Keratinocyte (primary cell): Measurements from ENCODE around the gene KRTAP10-12. TPM values are rescaled to one million over a fixed set of nuclear protein-coding genes. Genes with fewer than 3 reads are reported as not detected.
A peak's percentile ranks its signal among the peaks of the same experiment; 100 is the strongest.

ENCODE experiments used
- DNase-seq: peaks from one replicate; pipeline ENCODE4 v3.0.0-alpha.2; 2011; ENCODE audit warnings: low read depth, missing footprints, low spot score
- FAIRE-seq: peaks from 2 replicates; lab custom pipeline; 2011; peaks lifted over from hg19 to GRCh38; lab: Jason Lieb, UNC
- H2AFZ ChIP-seq: 2 replicates; pipeline ENCODE4 v1.6.0; 2012; ENCODE audit warnings: low read length, control low read depth, inconsistent platforms; ENCODE audit not compliant: control insufficient read depth
- H3K27ac ChIP-seq: 2 replicates; pipeline ENCODE4 v1.5.1; 2011; ENCODE audit warnings: low read length; ENCODE audit not compliant: control insufficient read depth, insufficient read depth
- H3K27me3 ChIP-seq: 3 replicates; pipeline ENCODE4 v1.6.0; 2011; ENCODE audit warnings: low read length; ENCODE audit not compliant: control insufficient read depth, insufficient read depth; ENCODE audit errors: extremely low read depth
- H3K36me3 ChIP-seq, 2 experiments: 2 replicates in 1 of 2; 3 replicates in 1 of 2; pipeline ENCODE4 v1.5.1; 2011; ENCODE audit warnings: low read length in 2 of 2, mild to moderate bottlenecking in 1 of 2; ENCODE audit not compliant: control insufficient read depth in 2 of 2, insufficient read depth in 2 of 2; ENCODE audit errors: extremely low read depth in 1 of 2
- H3K4me1 ChIP-seq: 3 replicates; pipeline ENCODE4 v1.5.1; 2011; ENCODE audit warnings: low read length; ENCODE audit not compliant: control insufficient read depth, insufficient read depth; ENCODE audit errors: extremely low read depth
- H3K4me2 ChIP-seq: 3 replicates; pipeline ENCODE4 v1.6.0; 2011; ENCODE audit warnings: low read depth, low read length; ENCODE audit not compliant: control insufficient read depth, insufficient read depth; ENCODE audit errors: extremely low read depth
- H3K4me3 ChIP-seq, 3 experiments: fragments of 200-600 bp in 1 of 3; sonication (generic) in 1 of 3; 2 replicates in 2 of 3; 3 replicates in 1 of 3; pipeline ENCODE4 v1.5.1; 2011 to 2016; ENCODE audit warnings: low read length in 3 of 3, mild to moderate bottlenecking in 3 of 3, control low read depth in 2 of 3, inconsistent platforms in 1 of 3, low read depth in 1 of 3, mixed read lengths in 1 of 3, mixed run types in 1 of 3, moderate library complexity in 1 of 3; ENCODE audit not compliant: control insufficient read depth in 2 of 3, insufficient read depth in 2 of 3; ENCODE audit errors: extremely low read depth in 1 of 3
- H3K79me2 ChIP-seq: 2 replicates; pipeline ENCODE4 v1.6.0; 2012; ENCODE audit warnings: low read length; ENCODE audit not compliant: control insufficient read depth, insufficient read depth
- H3K9ac ChIP-seq: 3 replicates; pipeline ENCODE4 v1.6.0; 2011; ENCODE audit warnings: low read length; ENCODE audit not compliant: control insufficient read depth, insufficient read depth; ENCODE audit errors: extremely low read depth
- H3K9me1 ChIP-seq: 3 replicates; pipeline ENCODE4 v1.6.0; 2011; ENCODE audit warnings: low read length; ENCODE audit not compliant: control insufficient read depth, insufficient read depth; ENCODE audit errors: extremely low read depth
- H3K9me3 ChIP-seq: 2 replicates; pipeline ENCODE4 v1.5.1; 2012; ENCODE audit warnings: low read depth, low read length; ENCODE audit not compliant: control insufficient read depth
- H4K20me1 ChIP-seq: 3 replicates; pipeline ENCODE4 v1.6.0; 2011; ENCODE audit warnings: low read length; ENCODE audit not compliant: control insufficient read depth, insufficient read depth; ENCODE audit errors: extremely low read depth
- CTCF ChIP-seq, 3 experiments: IDR thresholded peaks in 1 of 3; conservative IDR thresholded peaks in 1 of 3; optimal IDR thresholded peaks in 1 of 3; 2 replicates in 2 of 3; 3 replicates in 1 of 3; pipeline versions ENCODE3 to v1.5.1; 2011; ENCODE audit warnings: low read length in 3 of 3, mild to moderate bottlenecking in 3 of 3, moderate library complexity in 2 of 3, control low read depth in 1 of 3, inconsistent platforms in 1 of 3; ENCODE audit not compliant: insufficient read depth in 2 of 3; ENCODE audit errors: extremely low read depth in 1 of 3
- EZH2 ChIP-seq: IDR thresholded peaks from one replicate; pipeline ENCODE4 v1.6.1; 2012; ENCODE audit warnings: inconsistent platforms, mild to moderate bottlenecking, low read length, moderate library complexity
- dilution Hi-C: fragments of 300-500 bp; cut with MboI; formaldehyde crosslinking; loops from one replicate; pipeline ENCODE4 v1.7.0; 2020; ENCODE audit warnings: low sequenced_read_pairs; ENCODE audit not compliant: extremely low pct_ligation_motif_present
- polyA plus RNA-seq, 5 experiments: library from polyadenylated mRNA; depleted of rRNA in 3 of 5; stranded (reverse) in 3 of 5; stranded (forward) in 1 of 5; unstranded in 1 of 5; fragments of >200 nt; gene quantifications; 1 replicate in 1 of 5; 2 replicates in 3 of 5; 3 replicates in 1 of 5; pipeline versions ENCODE4 v1.2.1 to v1.2.3, GENCODE V29; 2011 to 2012; ENCODE audit warnings: missing spikeins in 2 of 5, low read depth in 1 of 5, low replicate concordance in 1 of 5
- small RNA-seq, 3 experiments: library from RNA; depleted of rRNA; stranded (forward); fragments of <200 nt; gene quantifications; one replicate each; pipeline ENCODE3, GENCODE V24; 2012; ENCODE audit warnings: low read depth in 3 of 3, low replicate concordance in 1 of 3; ENCODE audit not compliant: insufficient read length in 3 of 3

The KRTAP10-12 gene
- polyA plus RNA-seq, 1 donor (not counting 4 experiments of a cell fraction or from before 2014, with no cell fraction given), result not detected

GRCh38 chr21:44741921-44742320 is 44.9 kb downstream of the KRTAP10-12 start:
- H3K4me1 ChIP-seq, result no peaks in the 10 kb centered on the region
- DNase-seq (no peak), FAIRE-seq (no peak)
- no peak overlapping the region for H3K27ac ChIP-seq
- no peak overlapping the region for H3K9ac ChIP-seq
- dilution Hi-C loops, result loop anchor here (25.0 kb wide), 1 partner anchor 255 kb away; no protein-coding TSS in a partner anchor
- no peaks in the 10 kb centered on the region for H3K27me3 ChIP-seq
- peaks cover 17% of the 10 kb centered on the region for H3K9me3 ChIP-seq
- no peak overlapping the region for H2AFZ ChIP-seq
- no peak for TF ChIP-seq CTCF (optimal IDR thresholded peaks at IDR 0.05 in 1 of 3, IDR thresholded peaks at IDR 0.05 in 1 of 3, conservative IDR thresholded peaks at IDR 0.05 in 1 of 3; ENCODE audit: extremely low read depth in 1 of 3, insufficient read depth in 2 of 3, low read length in 3 of 3)
- no peak for TF ChIP-seq EZH2
- H4K20me1 ChIP-seq, result no peaks in the 10 kb centered on the region
- no peak overlapping the region for H3K4me3 ChIP-seq
- no peak overlapping the region for H3K4me2 ChIP-seq
- no peaks in the 10 kb centered on the region for H3K79me2 ChIP-seq
- H3K36me3 ChIP-seq, result no peaks in the 10 kb centered on the region
- no peaks in the 10 kb centered on the region for H3K9me1 ChIP-seq

GRCh38 chr21:44742418-44743153 is 45.6 kb downstream of the KRTAP10-12 start:
- no peak overlapping the region for H2AFZ ChIP-seq
- DNase-seq (no peak), FAIRE-seq (peak; percentile 20)
- no peaks in the 10 kb centered on the region for H3K36me3 ChIP-seq
- TF ChIP-seq EZH2 (no peak), CTCF (optimal IDR thresholded peaks at IDR 0.05 in 1 of 3, IDR thresholded peaks at IDR 0.05 in 1 of 3, conservative IDR thresholded peaks at IDR 0.05 in 1 of 3; ENCODE audit: extremely low read depth in 1 of 3, insufficient read depth in 2 of 3, low read length in 3 of 3) (peak in 2 of 3 experiments; percentile 14 to 28)
- H3K79me2 ChIP-seq, result no peaks in the 10 kb centered on the region
- H3K27ac ChIP-seq, result no peak overlapping the region
- H3K4me3 ChIP-seq, result no peak overlapping the region
- H3K4me2 ChIP-seq, result no peak overlapping the region
- H3K27me3 ChIP-seq, result no peaks in the 10 kb centered on the region
- H4K20me1 ChIP-seq, result no peaks in the 10 kb centered on the region
- no peak overlapping the region for H3K9ac ChIP-seq
- dilution Hi-C loops, result loop anchor here (25.0 kb wide), 1 partner anchor 255 kb away; no protein-coding TSS in a partner anchor
- H3K4me1 ChIP-seq, result no peaks in the 10 kb centered on the region
- no peaks in the 10 kb centered on the region for H3K9me1 ChIP-seq
- peaks cover 15% of the 10 kb centered on the region for H3K9me3 ChIP-seq

Small RNA genes within 50 kb of the gene (small RNA-seq; reads per million reads assigned to genes)
- 0 reads per million in 3 experiments for gene KRTAP12-6P

Other genes starting within 250 kb of the KRTAP10-12 start
- 1.4 to 1.9 TPM (median 1.6 TPM) in 3 replicates for gene LRRC3, start 241.7 kb upstream of the KRTAP10-12 start, polyA plus RNA-seq
- not detected in 3 replicates for gene KRTAP10-1, start 157.0 kb upstream of the KRTAP10-12 start, polyA plus RNA-seq
- gene KRTAP10-2, start 145.7 kb upstream of the KRTAP10-12 start, polyA plus RNA-seq, result not detected in 3 replicates
- gene KRTAP10-3, start 138.4 kb upstream of the KRTAP10-12 start, polyA plus RNA-seq, result not detected in 3 replicates
- 0.06 TPM in 1 of 3 replicates, not detected in the others for gene KRTAP10-4, start 123.4 kb upstream of the KRTAP10-12 start, polyA plus RNA-seq
- not detected in 3 replicates for gene KRTAP10-5, start 116.6 kb upstream of the KRTAP10-12 start, polyA plus RNA-seq
- gene KRTAP10-6, start 104.7 kb upstream of the KRTAP10-12 start, polyA plus RNA-seq, result not detected in 3 replicates
- gene KRTAP10-7, start 96.6 kb upstream of the KRTAP10-12 start, polyA plus RNA-seq, result not detected in 3 replicates
- gene KRTAP10-8, start 85.1 kb upstream of the KRTAP10-12 start, polyA plus RNA-seq, result not detected in 3 replicates
- not detected in 3 replicates for gene KRTAP10-9, start 70.1 kb upstream of the KRTAP10-12 start, polyA plus RNA-seq
- not detected in 3 replicates for gene KRTAP10-10, start 59.8 kb upstream of the KRTAP10-12 start, polyA plus RNA-seq
- not detected in 3 replicates for gene KRTAP10-11, start 50.8 kb upstream of the KRTAP10-12 start, polyA plus RNA-seq
- gene KRTAP12-4, start 42.5 kb upstream of the KRTAP10-12 start, polyA plus RNA-seq, result not detected in 3 replicates
- gene KRTAP12-3, start 39.2 kb upstream of the KRTAP10-12 start, polyA plus RNA-seq, result not detected in 3 replicates
- gene KRTAP12-2, start 30.2 kb upstream of the KRTAP10-12 start, polyA plus RNA-seq, result not detected in 3 replicates
- gene KRTAP12-1, start 15.0 kb upstream of the KRTAP10-12 start, polyA plus RNA-seq, result not detected in 3 replicates
- 0.07 to 0.12 TPM in 2 of 3 replicates, not detected in the other for gene TSPEAR, start 14.4 kb downstream of the KRTAP10-12 start, polyA plus RNA-seq
- 82.0 to 114 TPM (median 106 TPM) in 3 replicates for gene UBE2G2, start 104.6 kb downstream of the KRTAP10-12 start, polyA plus RNA-seq
- gene SUMO3, start 120.9 kb downstream of the KRTAP10-12 start, polyA plus RNA-seq, result 69.3 to 132 TPM (median 115 TPM) in 3 replicates
- gene PTTG1IP, start 176.5 kb downstream of the KRTAP10-12 start, polyA plus RNA-seq, result 132 to 140 TPM (median 137 TPM) in 3 replicates
- 0.55 to 0.86 TPM (median 0.72 TPM) in 3 replicates for gene ITGB2, start 223.7 kb downstream of the KRTAP10-12 start, polyA plus RNA-seq
- 18.5 to 26.8 TPM (median 21.8 TPM) in 3 replicates for gene SLX9, start 242.9 kb downstream of the KRTAP10-12 start, polyA plus RNA-seq